ENCODE results near the gene ANKH. TPM values are rescaled to one million over a fixed set of nuclear protein-coding genes. Genes with fewer than 3 reads are reported as not detected.

The ANKH gene
- polyA plus RNA-seq, 2 of the 4 experiments (the other 2 are of a cell fraction) = 11.7 to 17.3 TPM

GRCh38 chr5:14728459-14728938, 143.1 kb downstream of the ANKH start:
- no peak for TF ChIP-seq PBX3 (IDR thresholded peaks at IDR 0.05)
- TF ChIP-seq MAFK (IDR thresholded peaks at IDR 0.05; ENCODE audit: partially characterized antibody) = no peak
- TF ChIP-seq KDM5A (IDR thresholded peaks at IDR 0.05) = no peak
- no peak for TF ChIP-seq CTCF (IDR thresholded peaks at IDR 0.05)
- no peak for TF ChIP-seq MAX (IDR thresholded peaks at IDR 0.05)
- no peak for TF ChIP-seq JUN (IDR thresholded peaks at IDR 0.05)
- TF ChIP-seq NR3C1 (IDR thresholded peaks at IDR 0.05) = no peak
- no peak for TF ChIP-seq GATA3 (IDR thresholded peaks at IDR 0.05; ENCODE audit: borderline replicate concordance)
- TF ChIP-seq FOXS1 (CRISPR knock-in tag; IDR thresholded peaks at IDR 0.05) = no peak
- TF ChIP-seq HOXB13 (CRISPR knock-in tag; IDR thresholded peaks at IDR 0.05; ENCODE audit: low read depth) = no peak
- TF ChIP-seq HOXB5 (CRISPR knock-in tag; IDR thresholded peaks at IDR 0.05) = no peak
- no peak for TF ChIP-seq FOSL2 (IDR thresholded peaks at IDR 0.05)
- no peak for TF ChIP-seq FOSL2 (CRISPR knock-in tag; IDR thresholded peaks at IDR 0.05)
- TF ChIP-seq RCOR1 (IDR thresholded peaks at IDR 0.05; ENCODE audit: low read depth, low read length) = no peak
- no peak for TF ChIP-seq HEYL (CRISPR knock-in tag; IDR thresholded peaks at IDR 0.05)
- no peak for TF ChIP-seq NPAS2 (CRISPR knock-in tag; IDR thresholded peaks at IDR 0.05; ENCODE audit: borderline replicate concordance)
- no peak for TF ChIP-seq KDM1A (IDR thresholded peaks at IDR 0.05; ENCODE audit: low read depth)
- TF ChIP-seq SREBF2 (IDR thresholded peaks at IDR 0.05) = no peak
- no peaks in the 10 kb centered on the region for H3K4me1 ChIP-seq
- no peak overlapping the region for H3K27ac ChIP-seq
- H3K4me2 ChIP-seq = no peak overlapping the region
- no peak overlapping the region for H3K4me3 ChIP-seq
- ATAC-seq (no peak), FAIRE-seq (no peak), DNase-seq (ENCODE audit: low read depth in 1 of 2, low spot score in 1 of 2) (no peak)
- WGBS (ENCODE audit: missing lambda C conversion rate) = 87% methylated on average over 14 of the region's 15 CpGs
- no peaks in the 10 kb centered on the region for H3K9me3 ChIP-seq
- ChIA-PET POLR2A (no interaction called here), CTCF (interaction anchor here (0.9 to 10.6 kb wide), 22 partner anchors 9 to 296 kb away, joined by 3 to 144 read pairs (median 14); partner anchors contain the start of gene ANKH)

GRCh38 chr5:14727928-14728458, 143.6 kb downstream of the ANKH start:
- H3K4me3 ChIP-seq = no peak overlapping the region
- FAIRE-seq (no peak), DNase-seq (ENCODE audit: low read depth in 1 of 2, low spot score in 1 of 2) (no peak), ATAC-seq (no peak)
- POLR2A ChIA-PET = no interaction called here
- no peaks in the 10 kb centered on the region for H3K9me3 ChIP-seq
- H3K4me2 ChIP-seq = no peak overlapping the region
- CTCF ChIA-PET = interaction anchor here (0.6 to 10.6 kb wide), 47 partner anchors 7 to 816 kb away, joined by 3 to 144 read pairs (median 7); partner anchors contain the start of gene ANKH
- H3K27ac ChIP-seq = no peak overlapping the region
- 91% methylated on average over 7 of the region's 7 CpGs for WGBS (ENCODE audit: missing lambda C conversion rate)
- no peaks in the 10 kb centered on the region for H3K4me1 ChIP-seq
- no peak for TF ChIP-seq FOXS1 (CRISPR knock-in tag; IDR thresholded peaks at IDR 0.05)
- no peak for TF ChIP-seq HOXB5 (CRISPR knock-in tag; IDR thresholded peaks at IDR 0.05)
- no peak for TF ChIP-seq EHF (CRISPR knock-in tag; IDR thresholded peaks at IDR 0.05)
- no peak for TF ChIP-seq CBX8 (IDR thresholded peaks at IDR 0.05)
- no peak for TF ChIP-seq RAD21 (conservative IDR thresholded peaks at IDR 0.05 in 1 of 2, IDR thresholded peaks at IDR 0.05 in 1 of 2)
- TF ChIP-seq CHD4 (IDR thresholded peaks at IDR 0.05; ENCODE audit: borderline replicate concordance) = no peak
- no peak for TF ChIP-seq TFCP2L1 (CRISPR knock-in tag; IDR thresholded peaks at IDR 0.05)
- TF ChIP-seq HOXB13 (CRISPR knock-in tag; IDR thresholded peaks at IDR 0.05; ENCODE audit: low read depth) = no peak
- TF ChIP-seq REST (IDR thresholded peaks at IDR 0.05) = no peak
- no peak for TF ChIP-seq GATA3 (IDR thresholded peaks at IDR 0.05; ENCODE audit: borderline replicate concordance)
- TF ChIP-seq NR3C1 (IDR thresholded peaks at IDR 0.05) = no peak
- no peak for TF ChIP-seq HMGXB4 (CRISPR knock-in tag; IDR thresholded peaks at IDR 0.05; ENCODE audit: borderline replicate concordance)
- TF ChIP-seq ZNF302 (CRISPR knock-in tag; IDR thresholded peaks at IDR 0.05) = no peak
- no peak for TF ChIP-seq MAX (IDR thresholded peaks at IDR 0.05)
- no peak for TF ChIP-seq CBX2 (IDR thresholded peaks at IDR 0.05; ENCODE audit: borderline replicate concordance, low read depth)
- TF ChIP-seq USF2 (IDR thresholded peaks at IDR 0.05) = no peak
